ENCODE results near the gene OSBPL3. TPM values are rescaled to one million over a fixed set of nuclear protein-coding genes. Genes with fewer than 3 reads are reported as not detected.
A peak's percentile ranks its signal among the peaks of the same experiment; 100 is the strongest.

OSBPL3 gene
- total RNA-seq, 1 donor from 2014 or later = 90.6 TPM

DNA sequence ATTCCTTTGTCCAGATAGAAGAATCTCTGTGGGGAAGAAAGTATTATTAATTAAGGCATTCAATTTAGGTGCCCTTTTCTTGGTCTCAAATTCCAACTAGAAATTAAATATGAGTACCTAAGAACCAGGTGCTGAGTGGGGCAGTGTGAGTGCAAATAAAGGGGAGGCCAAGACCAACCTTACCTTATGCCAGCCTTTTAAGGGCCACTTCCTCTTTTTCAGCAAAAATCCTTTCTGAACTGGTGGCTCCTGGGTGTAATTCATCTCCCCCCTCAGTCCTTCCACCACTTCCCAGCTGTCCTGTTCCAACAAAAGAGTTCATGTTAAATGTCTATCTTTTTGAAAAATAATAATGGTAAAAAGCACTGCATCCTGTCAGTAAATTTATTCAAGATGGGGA lies 108.2 kb downstream of the OSBPL3 start:
- intact Hi-C loops (cut with micrococcal nuclease) = no loop called here
- Mint-ChIP-seq H3K36me3 (ENCODE audit: low read depth) (peaks cover 50% of the 10 kb centered on the region), H3K27me3 (ENCODE audit: insufficient read depth) (no peaks in the 10 kb centered on the region), H3K4me3 (no peak overlapping the region), H3K9me3 (no peaks in the 10 kb centered on the region), H3K27ac (no peak overlapping the region), H3K4me1 (ENCODE audit: low read depth) (peaks cover 32% of the 10 kb centered on the region)
- no peak for DNase-seq (ENCODE audit: low spot score)

DNA sequence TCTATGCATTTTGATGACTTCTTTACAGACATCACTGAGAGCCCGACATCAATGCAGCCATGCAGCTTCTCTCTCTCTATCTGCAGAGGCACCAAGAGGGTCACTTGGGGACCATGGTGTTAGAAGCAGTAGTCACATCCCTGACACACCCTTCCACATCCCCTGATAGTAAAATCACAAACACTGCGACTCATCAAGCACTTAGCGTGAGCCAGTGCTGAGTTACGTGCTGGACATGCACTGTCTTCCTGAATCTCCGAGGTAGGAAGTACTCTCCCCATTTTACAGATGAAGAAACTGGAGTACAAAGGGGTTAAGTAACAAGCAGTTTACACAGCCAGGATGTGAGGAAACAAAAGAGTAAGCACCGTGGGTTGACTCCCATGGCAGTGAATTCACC lies 109.2 kb downstream of the OSBPL3 start:
- Mint-ChIP-seq H3K4me1 (ENCODE audit: low read depth) (peaks cover 39% of the 10 kb centered on the region), H3K4me3 (no peak overlapping the region), H3K27ac (peak overlapping the region; percentile 37)

DNA sequence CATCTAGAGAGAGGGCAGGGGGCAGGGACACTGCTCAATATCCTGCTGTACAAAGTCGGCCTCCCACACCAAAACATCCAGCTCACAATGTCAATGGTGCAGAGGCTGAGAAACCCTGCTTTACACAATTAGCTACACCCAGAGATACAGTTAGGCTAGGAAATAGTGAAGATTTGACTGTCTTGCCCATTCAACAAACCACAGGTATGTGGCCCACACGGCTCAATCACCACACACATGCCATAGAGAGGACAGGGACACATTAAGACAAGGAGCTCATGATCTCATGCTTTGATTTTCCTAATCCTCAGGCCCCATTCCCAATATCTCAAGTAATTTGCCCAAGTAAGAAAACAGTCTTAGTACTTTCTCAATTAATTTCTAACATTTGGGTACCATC lies 110.4 kb downstream of the OSBPL3 start:
- H3K36me3 Mint-ChIP-seq (ENCODE audit: low read depth) = peaks cover 60% of the 10 kb centered on the region
- H3K9me3 Mint-ChIP-seq = no peaks in the 10 kb centered on the region
- H3K27ac Mint-ChIP-seq = peak overlapping the region; percentile 13
- H3K4me1 Mint-ChIP-seq (ENCODE audit: low read depth) = peaks cover 49% of the 10 kb centered on the region
- intact Hi-C loops (cut with micrococcal nuclease) = loop anchor here (5.0 kb wide), 1 partner anchor 112 kb away; the partner anchor contains the start of gene GSDME
- no peak overlapping the region for H3K4me3 Mint-ChIP-seq
- no peak for DNase-seq (ENCODE audit: low spot score)
- no peaks in the 10 kb centered on the region for H3K27me3 Mint-ChIP-seq (ENCODE audit: insufficient read depth)

More for the DNA sequence above, 109.2 kb downstream of the OSBPL3 start:
- H3K36me3 Mint-ChIP-seq (ENCODE audit: low read depth) = peaks cover 51% of the 10 kb centered on the region
- no peaks in the 10 kb centered on the region for H3K27me3 Mint-ChIP-seq (ENCODE audit: insufficient read depth)
- intact Hi-C loops (cut with micrococcal nuclease) = no loop called here
- DNase-seq (ENCODE audit: low spot score) = no peak
- H3K9me3 Mint-ChIP-seq = no peaks in the 10 kb centered on the region

DNA sequence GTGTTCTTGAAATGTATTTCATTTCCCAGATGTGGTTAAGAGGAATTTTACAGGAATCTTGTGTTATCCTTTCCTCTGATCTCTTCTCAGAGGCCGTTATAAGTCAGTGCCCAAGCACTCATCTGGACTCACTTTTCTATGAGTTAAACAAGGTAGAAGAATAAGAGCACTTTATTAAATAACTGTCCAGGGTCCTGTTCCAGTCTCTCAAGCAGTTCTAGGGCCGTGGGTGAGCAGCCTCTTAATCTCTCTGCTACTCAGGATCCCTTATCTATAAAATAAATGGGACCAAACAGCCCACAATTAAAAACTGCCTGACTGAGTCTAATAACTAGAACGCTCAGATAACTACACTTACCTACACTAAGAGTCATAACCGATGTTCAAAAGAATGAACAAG lies 111.2 kb downstream of the OSBPL3 start:
- H3K4me1 Mint-ChIP-seq (ENCODE audit: low read depth) = peaks cover 55% of the 10 kb centered on the region
- no peak for DNase-seq (ENCODE audit: low spot score)
- no peak overlapping the region for H3K4me3 Mint-ChIP-seq
- H3K27me3 Mint-ChIP-seq (ENCODE audit: insufficient read depth) = no peaks in the 10 kb centered on the region
- H3K9me3 Mint-ChIP-seq = no peaks in the 10 kb centered on the region
- peaks cover 67% of the 10 kb centered on the region for H3K36me3 Mint-ChIP-seq (ENCODE audit: low read depth)
- intact Hi-C loops (cut with micrococcal nuclease) = loop anchor here (5.0 kb wide), 1 partner anchor 111 kb away; the partner anchor contains the start of gene GSDME
- H3K27ac Mint-ChIP-seq = no peak overlapping the region

DNA sequence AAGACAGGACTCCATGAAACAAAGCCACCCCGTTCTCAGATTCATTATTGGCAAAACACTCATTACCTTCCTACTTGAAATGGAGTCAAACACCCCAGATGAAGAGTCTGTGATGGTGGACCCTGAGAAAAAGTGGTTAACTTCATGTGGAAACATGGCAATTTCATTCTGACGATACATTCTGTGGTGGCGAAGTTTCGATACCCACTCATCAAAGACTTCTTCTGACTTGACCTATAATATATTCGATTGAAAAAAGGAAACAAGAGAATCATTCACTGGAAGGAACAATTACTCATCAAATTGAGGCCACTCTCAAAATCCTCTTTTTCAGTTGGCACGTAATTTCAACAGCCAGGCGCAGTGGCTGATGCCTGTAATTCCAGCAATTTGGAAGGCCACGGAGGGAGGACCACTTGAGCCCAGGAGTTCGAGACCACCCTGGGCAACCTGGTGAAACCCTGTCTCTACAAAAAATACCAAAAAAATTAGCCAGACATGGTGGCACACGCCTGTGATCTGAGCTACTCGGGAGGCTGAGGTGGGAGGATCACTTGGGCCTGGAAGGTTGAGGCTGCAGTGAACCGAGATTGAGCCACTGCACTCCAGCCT lies 113.9 kb downstream of the OSBPL3 start:
- Mint-ChIP-seq H3K27ac (peak overlapping the region; percentile 85), H3K9me3 (no peaks in the 10 kb centered on the region), H3K27me3 (ENCODE audit: insufficient read depth) (no peaks in the 10 kb centered on the region), H3K4me1 (ENCODE audit: low read depth) (peaks cover 60% of the 10 kb centered on the region), H3K4me3 (peak overlapping the region; percentile 9), H3K36me3 (ENCODE audit: low read depth) (peaks cover 75% of the 10 kb centered on the region)
- no peak for DNase-seq (ENCODE audit: low spot score)
- intact Hi-C loops (cut with micrococcal nuclease) = loop anchor here (1.0 to 5.0 kb wide), 8 partner anchors 12 to 162 kb away; partner anchors contain the start of genes GSDME and OSBPL3

DNA sequence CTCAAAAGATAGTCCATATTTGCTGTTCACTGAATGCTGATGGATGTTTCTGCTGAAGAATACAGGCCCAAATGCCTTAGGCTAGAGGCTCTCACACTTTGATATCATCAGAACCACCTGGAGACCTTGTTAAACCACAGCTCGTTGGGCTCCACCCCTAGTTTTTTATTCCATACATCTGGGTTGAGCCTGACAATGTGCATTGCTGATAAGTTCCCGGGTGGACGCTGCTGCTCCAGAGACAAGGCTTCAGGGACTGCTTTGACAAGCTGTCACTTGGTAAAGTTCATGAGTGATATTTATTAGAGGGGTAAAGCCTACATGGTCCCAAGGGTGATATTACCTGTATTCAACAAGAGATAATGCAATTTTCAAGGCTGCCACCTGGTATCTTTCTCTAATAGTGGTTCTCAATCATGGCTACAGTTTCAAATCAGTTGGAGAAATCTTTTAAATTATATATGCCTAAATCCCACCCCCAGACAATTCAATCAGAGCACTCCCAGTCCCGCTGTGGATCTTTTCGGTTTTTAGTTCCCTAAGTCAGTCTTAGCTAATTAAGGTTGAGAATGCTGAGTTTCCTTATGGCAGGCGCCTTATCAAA lies 115.7 kb downstream of the OSBPL3 start:
- Mint-ChIP-seq H3K9me3 (no peaks in the 10 kb centered on the region), H3K4me3 (no peak overlapping the region), H3K36me3 (ENCODE audit: low read depth) (peaks cover 70% of the 10 kb centered on the region), H3K4me1 (ENCODE audit: low read depth) (peaks cover 54% of the 10 kb centered on the region), H3K27ac (peak overlapping the region; percentile 65), H3K27me3 (ENCODE audit: insufficient read depth) (no peaks in the 10 kb centered on the region)
- intact Hi-C loops (cut with micrococcal nuclease) = no loop called here
- DNase-seq (ENCODE audit: low spot score) = no peak

DNA sequence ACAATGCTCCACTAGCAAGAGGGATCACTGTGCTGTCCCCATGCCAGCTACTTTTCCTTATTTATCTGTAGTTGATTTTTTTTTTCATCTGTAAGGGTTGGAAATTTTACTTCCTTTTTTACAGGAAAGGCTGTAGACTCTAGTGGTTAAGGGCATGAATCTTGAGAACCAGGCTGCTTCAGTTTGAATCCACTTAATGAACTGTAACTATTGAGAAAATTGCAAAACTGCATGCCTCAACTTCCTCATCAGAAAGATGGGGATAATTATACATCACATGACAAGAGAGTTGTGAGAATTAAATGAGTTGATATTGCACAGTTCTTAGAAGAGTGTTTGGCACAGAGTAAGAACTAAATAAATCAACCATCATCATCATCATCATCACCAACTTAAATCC lies 116.4 kb downstream of the OSBPL3 start:
- Mint-ChIP-seq H3K4me3 (no peak overlapping the region), H3K27ac (no peak overlapping the region), H3K27me3 (ENCODE audit: insufficient read depth) (no peaks in the 10 kb centered on the region), H3K36me3 (ENCODE audit: low read depth) (peaks cover 69% of the 10 kb centered on the region), H3K4me1 (ENCODE audit: low read depth) (peaks cover 51% of the 10 kb centered on the region), H3K9me3 (no peaks in the 10 kb centered on the region)
- intact Hi-C loops (cut with micrococcal nuclease) = no loop called here
- no peak for DNase-seq (ENCODE audit: low spot score)

DNA sequence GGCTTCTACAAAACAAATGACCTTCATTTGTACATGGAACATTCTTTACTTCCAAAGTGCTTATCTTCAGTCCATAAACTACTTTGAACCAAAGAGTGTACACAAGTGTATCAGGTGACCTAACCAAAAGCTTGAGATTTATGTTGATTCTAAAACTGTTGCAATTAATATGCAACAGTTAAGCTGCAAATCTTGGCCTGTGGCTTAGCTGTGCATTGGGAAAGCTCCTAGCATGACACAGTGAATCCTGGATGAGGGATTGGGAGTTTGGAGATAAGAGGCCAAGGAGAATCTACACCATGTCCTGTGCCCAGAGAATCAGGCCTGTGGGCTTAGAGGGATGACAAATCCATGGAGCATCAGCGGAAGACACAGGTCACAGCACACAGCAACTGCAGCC lies 117.5 kb downstream of the OSBPL3 start:
- H3K27ac Mint-ChIP-seq = peak overlapping the region; percentile 63
- H3K4me1 Mint-ChIP-seq (ENCODE audit: low read depth) = peaks cover 51% of the 10 kb centered on the region
- H3K4me3 Mint-ChIP-seq = no peak overlapping the region
- H3K27me3 Mint-ChIP-seq (ENCODE audit: insufficient read depth) = no peaks in the 10 kb centered on the region
- intact Hi-C loops (cut with micrococcal nuclease) = no loop called here
- peaks cover 65% of the 10 kb centered on the region for H3K36me3 Mint-ChIP-seq (ENCODE audit: low read depth)
- DNase-seq (ENCODE audit: low spot score) = no peak
- no peaks in the 10 kb centered on the region for H3K9me3 Mint-ChIP-seq

DNA sequence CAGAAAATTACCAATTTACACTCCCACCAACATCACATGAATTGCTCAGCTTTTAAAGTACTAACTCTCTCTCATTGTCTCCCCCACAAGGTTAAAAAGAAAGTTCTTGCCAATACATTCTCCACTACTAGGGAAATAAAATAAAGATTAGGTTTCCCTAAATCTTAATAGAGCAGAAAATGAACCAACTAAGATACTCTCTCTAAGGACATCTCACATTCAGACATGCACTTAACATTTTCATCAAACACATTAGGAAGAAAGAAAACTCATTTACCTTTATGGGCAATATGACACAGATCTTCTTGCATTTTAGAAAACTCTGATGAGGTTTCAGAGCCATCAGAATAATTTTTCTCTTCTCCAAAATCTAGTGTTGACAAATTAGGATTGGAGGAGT lies 118.6 kb downstream of the OSBPL3 start:
- H3K9me3 Mint-ChIP-seq = no peaks in the 10 kb centered on the region
- H3K4me1 Mint-ChIP-seq (ENCODE audit: low read depth) = peaks cover 46% of the 10 kb centered on the region
- no peaks in the 10 kb centered on the region for H3K27me3 Mint-ChIP-seq (ENCODE audit: insufficient read depth)
- no peak overlapping the region for H3K4me3 Mint-ChIP-seq
- H3K27ac Mint-ChIP-seq = no peak overlapping the region
- intact Hi-C loops (cut with micrococcal nuclease) = no loop called here
- no peak for DNase-seq (ENCODE audit: low spot score)
- H3K36me3 Mint-ChIP-seq (ENCODE audit: low read depth) = peaks cover 69% of the 10 kb centered on the region

DNA sequence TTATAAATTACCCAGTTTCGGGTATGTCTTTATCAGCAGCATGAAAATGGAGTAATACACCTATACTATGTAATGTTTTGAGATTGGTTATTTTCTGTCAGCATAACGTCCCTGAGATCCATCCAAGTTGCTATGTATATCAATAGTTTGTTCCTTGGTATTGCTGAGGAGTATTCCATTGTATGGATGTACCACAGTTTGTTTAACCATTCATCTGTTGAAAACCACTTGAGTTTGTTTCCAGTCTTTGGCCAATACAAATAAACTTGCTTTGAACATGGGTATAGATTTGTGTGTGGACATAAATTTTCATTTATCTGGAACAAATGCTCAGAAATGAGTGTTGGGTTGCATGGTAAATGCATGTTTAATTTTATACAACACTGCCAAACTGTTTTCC lies 119.4 kb downstream of the OSBPL3 start:
- DNase-seq (ENCODE audit: low spot score) = no peak
- Mint-ChIP-seq H3K27me3 (ENCODE audit: insufficient read depth) (no peaks in the 10 kb centered on the region), H3K4me3 (no peak overlapping the region), H3K9me3 (no peaks in the 10 kb centered on the region), H3K4me1 (ENCODE audit: low read depth) (peaks cover 46% of the 10 kb centered on the region), H3K27ac (no peak overlapping the region), H3K36me3 (ENCODE audit: low read depth) (peaks cover 68% of the 10 kb centered on the region)
- intact Hi-C loops (cut with micrococcal nuclease) = no loop called here

DNA sequence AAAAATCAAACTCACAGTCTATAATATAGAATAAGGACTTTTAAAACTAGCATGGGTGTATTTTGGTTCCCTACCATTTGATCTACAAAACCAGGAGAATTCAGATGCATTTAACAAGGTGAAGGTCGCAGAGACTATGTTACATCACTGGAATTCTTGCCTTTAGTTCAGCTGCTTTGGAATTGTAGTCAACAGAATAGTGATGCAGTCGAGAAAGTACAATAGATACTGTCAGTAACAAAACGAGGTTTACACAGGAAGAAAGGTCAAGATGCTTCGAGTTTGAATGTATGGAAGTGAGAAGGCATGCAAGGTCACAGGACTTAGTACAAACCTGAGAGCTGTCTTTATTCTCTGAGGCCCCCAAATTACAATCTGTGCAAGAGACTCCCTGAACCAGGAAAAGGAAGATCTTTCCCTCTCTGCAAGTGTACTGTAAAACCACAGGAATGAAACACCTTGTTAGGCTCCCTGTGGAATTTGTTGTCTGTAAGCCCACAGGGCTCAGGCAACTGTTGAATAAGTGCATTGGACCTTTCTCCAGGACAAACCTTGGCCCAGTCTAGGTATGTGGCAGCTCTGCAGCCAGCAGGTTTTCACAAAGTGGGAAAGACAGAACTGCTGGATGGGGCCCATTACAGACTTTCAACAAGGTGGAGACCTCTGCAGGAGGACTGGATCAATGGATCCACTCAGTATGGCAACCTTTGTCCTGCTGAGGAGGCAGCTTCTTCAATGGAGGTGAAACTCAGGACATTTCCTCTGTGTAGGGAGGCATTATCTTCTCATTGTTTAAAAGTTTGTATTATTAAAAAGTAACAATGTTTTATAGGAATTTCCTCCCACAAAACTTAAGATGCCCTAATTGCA lies 121.6 kb downstream of the OSBPL3 start:
- Mint-ChIP-seq H3K27me3 (ENCODE audit: insufficient read depth) (no peaks in the 10 kb centered on the region), H3K4me3 (no peak overlapping the region), H3K9me3 (no peaks in the 10 kb centered on the region), H3K27ac (no peak overlapping the region), H3K4me1 (ENCODE audit: low read depth) (peaks cover 45% of the 10 kb centered on the region), H3K36me3 (ENCODE audit: low read depth) (peaks cover 63% of the 10 kb centered on the region)
- intact Hi-C loops (cut with micrococcal nuclease) = no loop called here
- no peak for DNase-seq (ENCODE audit: low spot score)

DNA sequence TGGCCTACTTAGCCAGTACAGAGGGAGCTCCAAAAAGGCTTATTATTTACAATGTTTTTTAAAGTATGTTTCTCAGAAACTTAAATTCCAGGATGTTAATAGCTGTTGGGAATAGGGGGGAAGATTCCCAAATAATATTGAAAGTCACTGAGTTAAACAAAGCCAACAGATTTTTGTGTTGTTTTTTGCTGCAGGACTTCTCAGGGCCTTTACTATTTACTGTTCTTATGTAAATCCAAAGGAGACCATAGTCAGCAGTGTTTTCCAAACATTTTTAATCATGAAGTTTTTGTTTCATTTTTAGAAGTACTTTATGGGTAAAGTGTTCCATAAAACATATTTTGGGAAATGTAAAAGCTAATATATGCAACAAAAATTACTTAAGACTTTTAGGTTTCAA lies 122.4 kb downstream of the OSBPL3 start:
- intact Hi-C loops (cut with micrococcal nuclease) = no loop called here
- H3K4me1 Mint-ChIP-seq (ENCODE audit: low read depth) = peaks cover 45% of the 10 kb centered on the region
- H3K4me3 Mint-ChIP-seq = no peak overlapping the region
- no peaks in the 10 kb centered on the region for H3K9me3 Mint-ChIP-seq
- no peak for DNase-seq (ENCODE audit: low spot score)
- H3K27ac Mint-ChIP-seq = no peak overlapping the region
- no peaks in the 10 kb centered on the region for H3K27me3 Mint-ChIP-seq (ENCODE audit: insufficient read depth)
- peaks cover 60% of the 10 kb centered on the region for H3K36me3 Mint-ChIP-seq (ENCODE audit: low read depth)

DNA sequence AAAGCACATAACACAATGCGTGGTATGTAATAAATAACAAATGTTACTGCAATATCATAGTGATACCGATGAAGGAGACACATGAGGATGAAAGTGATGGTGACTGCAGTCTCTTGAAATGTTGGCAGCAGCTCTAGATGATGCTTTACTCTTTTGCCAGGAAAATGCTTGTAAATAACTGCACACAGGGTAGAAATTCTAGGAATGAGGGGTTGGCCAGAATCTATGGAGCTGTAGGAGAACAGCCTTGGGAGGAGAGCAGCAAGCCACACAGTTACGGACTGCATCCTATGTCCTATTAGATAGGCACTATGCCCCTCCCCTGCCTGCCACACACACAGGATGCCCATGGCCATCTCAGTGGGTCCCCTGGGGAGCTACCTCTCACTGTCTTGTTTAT lies 125.1 kb downstream of the OSBPL3 start:
- H3K4me1 Mint-ChIP-seq (ENCODE audit: low read depth) = peaks cover 57% of the 10 kb centered on the region
- H3K27ac Mint-ChIP-seq = no peak overlapping the region
- H3K9me3 Mint-ChIP-seq = no peaks in the 10 kb centered on the region
- H3K4me3 Mint-ChIP-seq = no peak overlapping the region
- H3K36me3 Mint-ChIP-seq (ENCODE audit: low read depth) = peaks cover 65% of the 10 kb centered on the region
- H3K27me3 Mint-ChIP-seq (ENCODE audit: insufficient read depth) = no peaks in the 10 kb centered on the region
- intact Hi-C loops (cut with micrococcal nuclease) = no loop called here
- DNase-seq (ENCODE audit: low spot score) = no peak

Data from activated T-helper 1 cell treated with anti-CD3 and anti-CD28 coated beads, Interleukin-12 subunit alpha, Interleukin-12 subunit beta, Interleukin-2, Interleukin-4 antibody, amounts not matched to agents 30 ng/mL and 10 ng/mL and 1 ng/mL, durations not matched to agents 14 hours and 24 hours and 36 hours (primary cell).